H9 (cell line): ENCODE results near the gene CALHM3. TPM values are rescaled to one million over a fixed set of nuclear protein-coding genes. Genes with fewer than 3 reads are reported as not detected.

Source experiments
- DNase-seq: peaks from one replicate; pipeline ENCODE4 v3.0.0-alpha.2; 2017
- H2AFZ ChIP-seq: one replicate; pipeline ENCODE4 v1.6.1; 2013; ENCODE audit warnings: mild to moderate bottlenecking, low read length, control low read depth, moderate library complexity
- H2AK5ac ChIP-seq: 2 replicates; pipeline ENCODE4 v1.6.1; 2013; ENCODE audit warnings: low read length, control low read depth, mixed read lengths; ENCODE audit not compliant: insufficient read length
- H2BK120ac ChIP-seq: one replicate; pipeline ENCODE4 v1.6.1; 2013; ENCODE audit warnings: low read depth, mild to moderate bottlenecking, low read length, control low read depth, inconsistent platforms; ENCODE audit not compliant: poor library complexity, severe bottlenecking
- H2BK12ac ChIP-seq: 2 replicates; pipeline ENCODE4 v1.6.1; 2013; ENCODE audit warnings: low read length, control low read depth, mixed read lengths, low read depth; ENCODE audit not compliant: insufficient read length
- H2BK15ac ChIP-seq: 2 replicates; pipeline ENCODE4 v1.6.1; 2013; ENCODE audit warnings: low read depth, low read length, control low read depth
- H2BK20ac ChIP-seq: one replicate; pipeline ENCODE4 v1.6.1; 2013; ENCODE audit warnings: low read depth, mild to moderate bottlenecking, low read length, control low read depth, inconsistent platforms; ENCODE audit not compliant: poor library complexity, severe bottlenecking
- H2BK5ac ChIP-seq: 2 replicates; pipeline ENCODE4 v1.6.1; 2013; ENCODE audit warnings: low read length, control low read depth, mixed read lengths; ENCODE audit not compliant: insufficient read length
- H3K14ac ChIP-seq: 2 replicates; pipeline ENCODE4 v1.6.1; 2013; ENCODE audit warnings: low read length, control low read depth; ENCODE audit not compliant: insufficient read depth
- H3K18ac ChIP-seq: 2 replicates; pipeline ENCODE4 v1.6.1; 2013; ENCODE audit warnings: low read depth, mild to moderate bottlenecking, mixed read lengths, low read length, control low read depth; ENCODE audit not compliant: insufficient read length
- H3K23ac ChIP-seq: 2 replicates; pipeline ENCODE4 v1.6.1; 2013; ENCODE audit warnings: low read length, control low read depth, mixed read lengths, low read depth; ENCODE audit not compliant: insufficient read length
- H3K23me2 ChIP-seq: 2 replicates; pipeline ENCODE4 v1.6.1; 2013; ENCODE audit warnings: low read depth, mild to moderate bottlenecking, mixed read lengths, low read length, control low read depth; ENCODE audit not compliant: insufficient read length, poor library complexity, severe bottlenecking
- H3K27ac ChIP-seq: 2 replicates; pipeline ENCODE4 v1.5.1; 2013; ENCODE audit warnings: low read length, control low read depth, mixed read lengths, low read depth; ENCODE audit not compliant: insufficient read length
- H3K27me3 ChIP-seq: 2 replicates; pipeline ENCODE4 v1.6.1; 2013; ENCODE audit warnings: low read length, control low read depth, inconsistent platforms; ENCODE audit not compliant: insufficient read depth
- H3K4ac ChIP-seq: 2 replicates; pipeline ENCODE4 v1.6.1; 2013; ENCODE audit warnings: low read depth, mild to moderate bottlenecking, control low read depth, inconsistent platforms, low read length, moderate library complexity
- H3K4me1 ChIP-seq: 2 replicates; pipeline ENCODE4 v1.6.1; 2013; ENCODE audit warnings: low read length, control low read depth, inconsistent platforms; ENCODE audit not compliant: insufficient read depth
- H3K4me2 ChIP-seq: 2 replicates; pipeline ENCODE4 v1.6.1; 2013; ENCODE audit warnings: low read length, control low read depth, mixed read lengths; ENCODE audit not compliant: insufficient read length, insufficient read depth
- H3K56ac ChIP-seq: 2 replicates; pipeline ENCODE4 v1.6.1; 2013; ENCODE audit warnings: low read depth, mild to moderate bottlenecking, mixed read lengths, low read length, control low read depth; ENCODE audit not compliant: insufficient read length
- H3K79me1 ChIP-seq: 2 replicates; pipeline ENCODE4 v1.6.1; 2013; ENCODE audit warnings: low read depth, mild to moderate bottlenecking, moderate library complexity, low read length, control low read depth, inconsistent platforms; ENCODE audit not compliant: insufficient read depth, poor library complexity, severe bottlenecking
- H3K79me2 ChIP-seq: 2 replicates; pipeline ENCODE4 v1.6.1; 2013; ENCODE audit warnings: low read length, control low read depth, inconsistent platforms; ENCODE audit not compliant: insufficient read depth
- H3K9ac ChIP-seq: 2 replicates; pipeline ENCODE4 v1.6.1; 2013; ENCODE audit warnings: low read length, control low read depth, mixed read lengths; ENCODE audit not compliant: insufficient read length; ENCODE audit errors: extremely low read depth
- H3K9me3 ChIP-seq: one replicate; pipeline ENCODE4 v1.6.1; 2013; ENCODE audit warnings: low read depth, low read length, inconsistent platforms; ENCODE audit not compliant: control insufficient read depth
- H3T11ph ChIP-seq: one replicate; pipeline ENCODE4 v1.6.1; 2013; ENCODE audit warnings: mild to moderate bottlenecking, low read length, control low read depth, inconsistent platforms
- H4K20me1 ChIP-seq: one replicate; pipeline ENCODE4 v1.6.1; 2013; ENCODE audit not compliant: control insufficient read depth, insufficient read length, insufficient read depth
- H4K5ac ChIP-seq: 2 replicates; pipeline ENCODE4 v1.6.1; 2013; ENCODE audit warnings: low read depth, mild to moderate bottlenecking, mixed read lengths, low read length, control low read depth; ENCODE audit not compliant: insufficient read length
- H4K8ac ChIP-seq: replicated peaks from 2 replicates; pipeline ENCODE4 v1.6.1; 2013; ENCODE audit warnings: low read length, control low read depth, mixed read lengths, low read depth; ENCODE audit not compliant: insufficient read length
- H4K91ac ChIP-seq: 2 replicates; pipeline ENCODE4 v1.6.1; 2013; ENCODE audit warnings: low read depth, mild to moderate bottlenecking, moderate library complexity, mixed read lengths, low read length, control low read depth; ENCODE audit not compliant: insufficient read length
- H3K27ac Mint-ChIP-seq, 3 experiments: 2 replicates in 2 of 3; 3 replicates in 1 of 3; pipeline ENCODE4 v1.8.0; 2020 to 2021; ENCODE audit warnings: mixed read lengths in 3 of 3, mild to moderate bottlenecking in 1 of 3, moderate library complexity in 1 of 3
- H3K27me3 Mint-ChIP-seq: 2 replicates; pipeline ENCODE4 v1.8.0; 2021; ENCODE audit warnings: low read depth, mild to moderate bottlenecking, moderate library complexity, mixed read lengths
- H3K36me3 Mint-ChIP-seq, 3 experiments: 2 replicates in 2 of 3; 3 replicates in 1 of 3; pipeline ENCODE4 v1.8.0; 2020 to 2021; ENCODE audit warnings: low read depth in 3 of 3, mixed read lengths in 3 of 3; ENCODE audit not compliant: insufficient read depth in 1 of 3
- H3K4me1 Mint-ChIP-seq, 2 experiments: 2 replicates each; pipeline ENCODE4 v1.8.0; 2020; ENCODE audit warnings: mixed read lengths in 2 of 2
- H3K4me3 Mint-ChIP-seq, 2 experiments: 2 replicates in 1 of 2; 3 replicates in 1 of 2; pipeline ENCODE4 v1.8.0; 2020 to 2021; ENCODE audit warnings: mild to moderate bottlenecking in 2 of 2, mixed read lengths in 2 of 2, moderate library complexity in 1 of 2
- H3K9me3 Mint-ChIP-seq, 2 experiments: 2 replicates in 1 of 2; 3 replicates in 1 of 2; pipeline ENCODE4 v1.8.0; 2020; ENCODE audit warnings: mild to moderate bottlenecking in 2 of 2, mixed read lengths in 2 of 2, moderate library complexity in 1 of 2
- CTCF ChIP-seq: fragments of 200-600 bp; sonication (generic); conservative IDR thresholded peaks from 3 replicates; pipeline ENCODE4 v1.8.0; 2021; ENCODE audit warnings: antibody characterized with exemption, mild to moderate bottlenecking
- WGBS: extraction: QIAGEN DNeasy Blood & Tissue Kit; methylation state at CpG from one replicate; pipeline ENCODE4 v1.1.7; 2013; ENCODE audit warnings: missing lambda C conversion rate, low lambda C conversion rate, mixed read lengths; ENCODE audit not compliant: insufficient read length; ENCODE audit errors: extremely low coverage; 5-methylcytosine and 5-hydroxymethylcytosine counted together
- total RNA-seq: library from RNA; stranded (reverse); gene quantifications from 2 replicates; pipeline ENCODE4 v1.2.1, GENCODE V29; 2021

The CALHM3 gene
- total RNA-seq, 1 experiment from 2014 or later = not detected

- Histone ChIP-seq H2BK20ac (no peak overlapping the region), H3K23me2 (no peaks in the 10 kb centered on the region), H3T11ph (no peak overlapping the region), H2BK12ac (no peak overlapping the region), H4K91ac (no peak overlapping the region), H4K8ac (no peak overlapping the region), H3K27ac (no peak overlapping the region), H2AK5ac (no peak overlapping the region), H3K56ac (no peak overlapping the region), H3K14ac (no peak overlapping the region), H3K9me3 (no peaks in the 10 kb centered on the region), H3K79me1 (no peaks in the 10 kb centered on the region), H2BK5ac (no peak overlapping the region), H3K18ac (no peak overlapping the region), H3K9ac (no peak overlapping the region), H2BK120ac (no peak overlapping the region), H2AFZ (no peak overlapping the region), H2BK15ac (no peak overlapping the region), H4K5ac (no peak overlapping the region), H4K20me1 (no peaks in the 10 kb centered on the region), H3K23ac (no peak overlapping the region), H3K27me3 (no peaks in the 10 kb centered on the region), H3K4ac (no peak overlapping the region), H3K4me1 (no peaks in the 10 kb centered on the region), H3K4me2 (no peak overlapping the region), H3K79me2 (no peaks in the 10 kb centered on the region)
- Mint-ChIP-seq H3K27ac (0 out of 7 replicates have a peak overlapping the region, but pooled peaks of 1 of the 3 experiments have one; percentile 26), H3K36me3 (no peaks in the 10 kb centered on the region), H3K4me1 (peaks cover 12 to 26% of the 10 kb centered on the region in 2 experiments), H3K27me3 (peaks cover 11% of the 10 kb centered on the region), H3K4me3 (no peak overlapping the region; a peak in 1 of 5 replicates), H3K9me3 (no peaks in the 10 kb centered on the region)
- no peak for TF ChIP-seq CTCF
- no CpG with 5 or more reads among the region's 13 CpGs for WGBS
- no peak for DNase-seq
Measured at GRCh38 chr10:103502849-103503660, 24.0 kb upstream of the CALHM3 start.
